HUES48 (cell line): ENCODE data around the gene LHFPL3.
"Not testable (repeated sequence)": the region's sequence is repeated elsewhere in the genome, so short reads cannot be mapped to it uniquely, and the experiment has no call there.

Experiments used
- H3K27ac ChIP-seq: one replicate; pipeline ENCODE4 v1.7.0; 2013; ENCODE audit warnings: low read depth, low read length, inconsistent platforms
- H3K27me3 ChIP-seq: 2 replicates; pipeline ENCODE4 v1.6.1; 2013; ENCODE audit warnings: mild to moderate bottlenecking, low read length; ENCODE audit not compliant: control insufficient read depth, insufficient read depth
- H3K36me3 ChIP-seq: 2 replicates; pipeline ENCODE4 v1.6.1; 2013; ENCODE audit warnings: low read length; ENCODE audit not compliant: control insufficient read depth, insufficient read depth
- H3K4me1 ChIP-seq: 2 replicates; pipeline ENCODE4 v1.6.1; 2013; ENCODE audit warnings: mild to moderate bottlenecking, low read length; ENCODE audit not compliant: control insufficient read depth, insufficient read depth
- H3K4me3 ChIP-seq: 2 replicates; pipeline ENCODE4 v1.5.1; 2013; ENCODE audit warnings: mild to moderate bottlenecking, low read depth, low read length
- H3K9ac ChIP-seq: 2 replicates; pipeline ENCODE4 v1.6.1; 2013; ENCODE audit warnings: mild to moderate bottlenecking, low read depth, low read length, moderate library complexity
- H3K9me3 ChIP-seq: 2 replicates; pipeline ENCODE4 v1.6.1; 2013; ENCODE audit warnings: low read length; ENCODE audit not compliant: control insufficient read depth, insufficient read depth

LHFPL3 gene

DNA sequence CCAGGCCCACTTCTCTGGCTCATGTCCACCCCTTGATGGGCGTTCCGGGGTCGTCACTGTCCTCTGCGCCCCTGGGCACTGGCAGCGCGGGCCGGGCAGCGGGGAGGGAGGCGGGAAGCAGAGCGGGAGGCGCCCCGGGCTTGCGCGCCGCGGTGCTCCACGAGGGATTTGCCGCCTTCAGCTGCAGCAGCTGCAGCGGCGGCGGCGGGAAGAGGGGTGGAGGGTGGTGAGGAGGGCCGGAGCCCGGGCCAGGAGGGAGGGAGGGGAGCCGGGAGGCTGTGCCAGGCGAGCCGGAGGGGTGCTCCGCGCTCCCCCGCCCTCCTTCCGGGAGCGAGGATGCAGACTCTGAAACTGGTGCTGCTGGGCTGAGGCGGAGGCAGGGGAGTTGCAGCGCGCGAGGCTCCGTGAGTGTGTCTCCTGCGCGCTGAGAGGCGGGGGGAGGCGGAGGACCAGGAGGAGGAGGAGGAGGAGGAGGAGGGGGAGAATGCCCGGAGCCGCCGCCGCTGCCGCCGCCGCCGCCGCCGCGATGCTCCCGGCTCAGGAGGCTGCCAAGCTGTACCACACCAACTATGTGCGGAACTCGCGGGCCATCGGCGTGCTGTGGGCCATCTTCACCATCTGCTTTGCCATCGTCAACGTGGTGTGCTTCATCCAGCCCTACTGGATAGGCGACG is at the start of gene LHFPL3:
LHFPL3 (plus strand) TSS at position 308 of the 674 bp plus-strand sequence.
- Histone ChIP-seq H3K9me3 (no peaks in the 10 kb centered on the region), H3K27ac (no peak within 1 kb of the TSS), H3K4me1 (no peaks in the 10 kb centered on the region; the same call in 1 of the 2 replicates), H3K4me3 (peak within 1 kb of the TSS; percentile 64), H3K36me3 (no peaks in the 10 kb centered on the region), H3K9ac (no peak within 1 kb of the TSS), H3K27me3 (peaks cover 69% of the 10 kb centered on the region)

DNA sequence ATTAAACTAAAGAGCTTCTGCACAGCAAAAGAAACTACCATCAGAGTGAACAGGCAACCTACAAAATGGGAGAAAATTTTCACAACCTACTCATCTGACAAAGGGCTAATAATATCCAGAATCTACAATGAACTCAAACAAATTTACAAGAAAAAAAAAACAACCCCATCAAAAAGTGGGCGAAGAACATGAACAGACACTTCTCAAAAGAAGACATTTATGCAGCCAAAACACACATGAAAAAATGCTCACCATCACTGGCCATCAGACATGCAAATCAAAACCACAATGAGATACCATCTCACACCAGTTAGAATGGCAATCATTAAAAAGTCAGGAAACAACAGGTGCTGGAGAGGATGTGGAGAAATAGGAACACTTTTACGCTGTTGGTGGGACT is 46.7 kb upstream of the LHFPL3 start:
- H3K36me3 ChIP-seq, H3K27ac ChIP-seq, H3K4me1 ChIP-seq, H3K27me3 ChIP-seq, H3K4me3 ChIP-seq, H3K9me3 ChIP-seq, H3K9ac ChIP-seq: not testable (repeated sequence)

DNA sequence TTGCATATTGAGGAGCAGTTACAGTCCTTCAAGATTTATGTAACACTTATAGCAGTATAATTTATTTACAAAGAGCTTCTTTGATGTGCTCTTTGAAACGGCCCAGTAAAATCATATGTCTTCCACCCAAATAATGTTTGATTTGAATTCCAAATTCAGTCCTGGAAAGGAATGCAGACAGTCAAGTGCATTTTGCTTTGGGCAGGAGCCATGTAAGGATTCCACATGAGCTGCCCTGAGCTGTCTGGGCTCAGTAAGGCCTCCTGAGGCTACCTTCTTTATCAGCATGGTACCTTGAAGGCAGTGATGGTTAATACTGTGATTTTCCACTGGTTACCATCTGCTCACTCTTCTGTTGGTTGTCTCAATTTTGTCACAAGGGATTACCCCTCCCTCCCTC is 41.6 kb upstream of the LHFPL3 start:
- Histone ChIP-seq H3K9me3 (no peaks in the 10 kb centered on the region), H3K27ac (no peak overlapping the region), H3K4me1 (no peaks in the 10 kb centered on the region), H3K9ac (no peak overlapping the region), H3K4me3 (no peak overlapping the region), H3K36me3 (no peaks in the 10 kb centered on the region), H3K27me3 (no peaks in the 10 kb centered on the region)

DNA sequence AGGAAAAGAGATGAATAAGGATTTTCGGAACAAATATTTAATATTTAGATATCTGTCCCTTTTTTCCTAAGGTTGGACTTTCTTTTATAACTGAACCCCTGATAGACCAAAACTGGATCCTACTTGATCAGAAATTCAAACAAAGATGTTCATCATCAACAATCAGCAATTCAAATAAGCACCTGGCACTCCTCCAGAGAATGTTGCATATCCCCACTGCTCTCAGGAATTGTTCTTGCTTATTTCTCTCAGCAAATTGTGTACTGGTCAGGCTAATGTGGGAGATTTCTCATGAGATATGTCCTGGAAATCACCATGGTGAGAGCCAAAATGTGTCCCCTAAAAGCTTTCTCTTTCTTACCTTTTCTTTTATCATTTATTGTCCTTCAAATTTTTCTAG is 40.3 kb upstream of the LHFPL3 start:
- Histone ChIP-seq H3K4me1 (no peaks in the 10 kb centered on the region), H3K4me3 (no peak overlapping the region), H3K9me3 (no peaks in the 10 kb centered on the region)

DNA sequence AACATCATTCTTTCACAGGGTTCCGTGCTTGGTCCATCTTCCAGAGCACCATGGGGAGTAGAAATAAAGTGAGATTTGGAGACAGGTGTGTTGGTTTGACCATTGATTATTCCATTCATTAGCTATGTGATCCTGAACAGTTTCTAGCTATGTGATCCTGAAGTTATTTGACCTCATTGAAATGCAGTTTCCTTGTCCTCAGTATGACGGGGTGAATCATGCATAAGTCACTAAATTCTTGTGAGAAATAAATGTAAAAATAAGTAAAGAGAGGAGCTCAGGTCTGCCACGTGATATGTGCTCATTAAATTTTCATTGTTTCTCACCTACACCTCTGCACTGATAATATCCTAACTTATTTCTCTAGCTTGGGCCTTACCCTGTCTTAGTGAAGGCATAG is 34.1 kb upstream of the LHFPL3 start:
- Histone ChIP-seq H3K27me3 (no peaks in the 10 kb centered on the region), H3K4me3 (no peak overlapping the region), H3K9me3 (no peaks in the 10 kb centered on the region), H3K27ac (no peak overlapping the region), H3K36me3 (no peaks in the 10 kb centered on the region), H3K9ac (no peak overlapping the region), H3K4me1 (no peaks in the 10 kb centered on the region)

More for the DNA sequence above, 40.3 kb upstream of the LHFPL3 start:
- Histone ChIP-seq H3K9ac (no peak overlapping the region), H3K27me3 (no peaks in the 10 kb centered on the region), H3K36me3 (no peaks in the 10 kb centered on the region), H3K27ac (no peak overlapping the region)

DNA sequence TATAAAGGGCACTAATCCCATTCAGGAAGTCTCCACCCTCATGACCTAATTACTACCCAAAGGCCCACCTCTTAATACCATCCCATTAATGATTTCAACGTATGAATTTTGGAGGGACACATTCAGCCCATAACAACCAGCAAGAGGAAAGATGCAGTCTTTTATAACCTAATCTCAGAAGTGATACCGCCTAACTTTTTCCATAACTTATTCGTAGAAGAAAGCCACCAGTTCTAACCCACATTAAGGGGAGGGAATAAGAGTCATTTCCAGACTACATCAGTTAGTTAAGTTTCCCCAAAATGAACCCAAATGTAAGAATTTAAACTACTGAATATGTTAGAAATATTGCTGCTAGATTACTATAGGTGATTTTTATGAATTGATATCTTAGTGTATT is 32.1 kb upstream of the LHFPL3 start:
- no peaks in the 10 kb centered on the region for H3K27me3 ChIP-seq
- no peaks in the 10 kb centered on the region for H3K36me3 ChIP-seq
- H3K4me1 ChIP-seq = no peaks in the 10 kb centered on the region
- H3K9ac ChIP-seq = no peak overlapping the region
- H3K4me3 ChIP-seq = no peak overlapping the region
- H3K9me3 ChIP-seq = no peaks in the 10 kb centered on the region
- no peak overlapping the region for H3K27ac ChIP-seq

DNA sequence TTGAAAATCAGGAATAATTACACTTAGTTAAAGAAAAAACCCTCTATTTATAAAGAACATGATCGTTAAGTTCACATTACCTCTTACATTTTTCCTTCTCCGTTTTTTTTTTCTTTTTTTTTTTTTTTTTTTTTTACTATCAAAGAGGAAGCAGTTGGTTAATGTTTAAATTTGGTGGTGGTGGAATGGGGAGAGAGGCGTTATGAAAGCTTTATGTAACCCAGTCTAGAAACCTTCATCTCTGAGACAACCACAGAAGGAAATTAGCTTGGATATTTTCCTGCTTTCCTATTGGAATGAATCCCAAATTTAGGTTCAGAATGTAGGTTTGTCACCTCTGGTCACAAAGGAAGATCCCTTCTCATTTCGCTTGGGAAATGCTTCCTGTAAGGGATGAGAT is 31.5 kb upstream of the LHFPL3 start:
- no peaks in the 10 kb centered on the region for H3K27me3 ChIP-seq
- no peak overlapping the region for H3K4me3 ChIP-seq
- no peaks in the 10 kb centered on the region for H3K36me3 ChIP-seq
- H3K9me3 ChIP-seq = no peaks in the 10 kb centered on the region
- no peak overlapping the region for H3K9ac ChIP-seq
- H3K4me1 ChIP-seq = no peaks in the 10 kb centered on the region
- no peak overlapping the region for H3K27ac ChIP-seq

DNA sequence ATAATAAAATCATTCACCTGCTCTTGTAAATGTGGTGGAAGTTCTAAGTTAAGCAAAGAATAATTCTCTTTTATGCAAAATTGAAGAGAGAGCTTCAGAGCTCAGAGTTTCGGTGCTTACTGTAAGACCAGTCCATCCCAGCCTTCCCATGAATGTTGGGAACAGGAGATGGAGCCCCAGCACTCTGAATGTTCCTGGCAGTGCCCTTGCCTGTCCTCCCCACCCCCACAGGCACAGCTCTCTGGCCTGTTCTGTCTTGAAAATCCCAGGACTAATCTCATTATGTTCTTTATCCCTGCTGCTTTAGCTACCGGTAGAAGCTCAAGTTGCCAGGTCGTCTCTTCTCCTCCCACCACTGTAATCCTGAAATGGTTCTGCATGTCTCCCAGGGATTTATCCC is 29.1 kb upstream of the LHFPL3 start:
- no peaks in the 10 kb centered on the region for H3K9me3 ChIP-seq
- no peaks in the 10 kb centered on the region for H3K4me1 ChIP-seq
- H3K9ac ChIP-seq = no peak overlapping the region
- no peak overlapping the region for H3K4me3 ChIP-seq
- H3K36me3 ChIP-seq = no peaks in the 10 kb centered on the region
- no peak overlapping the region for H3K27ac ChIP-seq
- H3K27me3 ChIP-seq = no peaks in the 10 kb centered on the region

DNA sequence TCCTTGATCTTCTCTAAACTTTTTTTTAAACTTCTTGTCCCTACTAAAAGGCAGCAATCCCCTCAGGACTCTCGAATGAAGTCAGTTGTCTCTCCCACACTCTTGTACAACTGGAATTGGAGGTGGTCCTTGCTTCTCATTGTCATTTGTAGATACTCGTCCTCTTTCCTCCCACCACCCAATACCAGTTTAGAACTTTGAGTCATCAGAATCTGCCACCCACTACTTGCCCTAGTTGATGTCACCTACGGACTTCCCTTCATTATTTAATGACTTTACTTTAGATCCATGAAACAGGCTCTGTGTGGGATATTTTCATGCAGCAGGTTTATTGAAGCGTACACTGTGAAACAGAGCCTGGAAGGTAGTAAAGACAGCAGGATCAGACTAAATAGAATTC is 28.6 kb upstream of the LHFPL3 start:
- no peaks in the 10 kb centered on the region for H3K4me1 ChIP-seq
- H3K27me3 ChIP-seq = no peaks in the 10 kb centered on the region
- no peak overlapping the region for H3K27ac ChIP-seq
- H3K9ac ChIP-seq = no peak overlapping the region
- H3K36me3 ChIP-seq = no peaks in the 10 kb centered on the region
- no peaks in the 10 kb centered on the region for H3K9me3 ChIP-seq
- no peak overlapping the region for H3K4me3 ChIP-seq

DNA sequence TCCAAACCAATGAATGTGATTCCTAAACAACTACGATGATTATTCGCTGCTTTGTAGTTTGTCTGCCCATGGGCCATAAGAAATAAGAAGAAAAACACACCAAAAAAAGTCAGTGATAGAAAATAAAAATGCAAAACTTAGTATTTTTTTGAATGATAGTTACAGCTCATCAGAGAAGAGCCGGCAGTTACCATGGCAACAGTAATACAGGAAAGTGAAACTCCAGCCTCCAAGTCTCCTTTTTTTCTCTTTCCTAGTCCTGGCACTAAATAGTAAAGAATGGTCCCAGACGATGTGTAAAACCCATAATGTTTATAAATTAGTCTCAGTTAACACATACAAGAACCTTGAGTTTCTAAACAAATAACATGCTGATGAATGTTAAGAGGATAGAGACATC is 21.6 kb upstream of the LHFPL3 start:
- H3K36me3 ChIP-seq = no peaks in the 10 kb centered on the region
- H3K9ac ChIP-seq = no peak overlapping the region
- H3K27me3 ChIP-seq = no peaks in the 10 kb centered on the region; the same call in 1 of the 2 replicates
- no peak overlapping the region for H3K27ac ChIP-seq
- H3K4me1 ChIP-seq = no peaks in the 10 kb centered on the region
- H3K9me3 ChIP-seq = no peaks in the 10 kb centered on the region
- no peak overlapping the region for H3K4me3 ChIP-seq

DNA sequence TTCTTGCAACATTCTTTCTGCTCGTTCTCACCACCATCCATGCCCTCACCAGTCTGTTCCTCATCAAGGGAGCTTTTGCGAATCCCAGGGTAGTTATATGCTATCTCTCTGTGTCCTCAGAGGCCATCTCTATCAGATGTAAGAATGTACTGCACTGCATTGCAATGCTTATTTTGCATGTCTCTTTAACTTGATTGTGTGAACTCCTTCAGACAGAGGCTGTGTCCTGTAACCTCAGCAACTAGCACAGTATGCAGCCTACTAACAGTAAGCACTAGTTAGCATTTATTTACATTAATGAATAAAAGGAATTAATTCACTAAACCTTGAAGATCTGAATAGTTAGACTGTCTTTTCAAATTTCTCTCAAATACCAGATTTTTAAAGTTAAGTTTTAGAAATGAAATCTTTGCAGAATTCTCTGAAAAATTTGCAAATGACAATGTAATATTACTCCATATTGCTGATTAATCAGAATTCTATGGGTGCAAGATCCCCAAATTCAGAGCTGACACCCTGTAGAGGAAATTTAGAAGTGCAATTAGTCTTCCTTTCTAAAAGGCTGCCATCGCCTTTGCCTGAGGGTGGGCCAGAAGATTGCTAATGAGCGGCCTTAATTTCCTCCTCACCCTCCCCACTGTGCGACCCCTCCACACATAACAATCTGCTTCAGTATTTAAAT is 10.3 kb upstream of the LHFPL3 start:
- Histone ChIP-seq H3K4me3 (no peak overlapping the region), H3K4me1 (peaks cover 11% of the 10 kb centered on the region; the same call in 1 of the 2 replicates), H3K27me3 (no peaks in the 10 kb centered on the region), H3K9ac (no peak overlapping the region), H3K27ac (no peak overlapping the region), H3K9me3 (peaks cover 5% of the 10 kb centered on the region), H3K36me3 (no peaks in the 10 kb centered on the region)
